Endothelial cell (in vitro differentiated cells): ENCODE measurements around the gene PRRC2C. TPM values are rescaled to one million over a fixed set of nuclear protein-coding genes. Genes with fewer than 3 reads are reported as not detected.

Experiments
- DNase-seq: peaks from one replicate; pipeline ENCODE4 v3.0.0; 2021; ENCODE audit warnings: low spot score
- H3K27ac Mint-ChIP-seq: one replicate; pipeline ENCODE4 v1.8.0; 2021; ENCODE audit warnings: mixed read lengths, inconsistent platforms; ENCODE audit not compliant: unreplicated experiment
- H3K27me3 Mint-ChIP-seq: one replicate; pipeline ENCODE4 v1.8.0; 2021; ENCODE audit warnings: mild to moderate bottlenecking, moderate library complexity, mixed read lengths, inconsistent platforms; ENCODE audit not compliant: unreplicated experiment
- H3K36me3 Mint-ChIP-seq: one replicate; pipeline ENCODE4 v1.8.0; 2021; ENCODE audit warnings: mild to moderate bottlenecking, low read depth, mixed read lengths, inconsistent platforms; ENCODE audit not compliant: unreplicated experiment
- H3K4me1 Mint-ChIP-seq: one replicate; pipeline ENCODE4 v1.8.0; 2021; ENCODE audit warnings: mild to moderate bottlenecking, mixed read lengths, inconsistent platforms; ENCODE audit not compliant: unreplicated experiment
- H3K4me3 Mint-ChIP-seq: one replicate; pipeline ENCODE4 v1.8.0; 2021; ENCODE audit warnings: mild to moderate bottlenecking, mixed read lengths, inconsistent platforms; ENCODE audit not compliant: unreplicated experiment
- H3K9me3 Mint-ChIP-seq: one replicate; pipeline ENCODE4 v1.8.0; 2021; ENCODE audit warnings: mixed read lengths, inconsistent platforms; ENCODE audit not compliant: unreplicated experiment
- total RNA-seq: library from RNA; stranded (reverse); fragmentation: NEBNext Ultra II Directional; extraction: Animal tissue kit (Norgen Biotek cat#: 25700); gene quantifications from one replicate; pipeline ENCODE4 v1.2.1, GENCODE V29; 2021; ENCODE audit not compliant: unreplicated experiment
- TF ChIP-seq, protein P1 (sequence below): fragments of 200-600 bp; sonication (generic); IDR thresholded peaks from one replicate; pipeline ENCODE4 v1.5.0; 2021; ENCODE audit warnings: antibody characterized with exemption; ENCODE audit not compliant: unreplicated experiment

PRRC2C gene
- total RNA-seq, 1 donor from 2014 or later: 248 TPM

GRCh38 chr1:171486048-171486519 lies 754 bp downstream of the PRRC2C start:
- no peaks in the 10 kb centered on the region for H3K9me3 Mint-ChIP-seq
- no peak for DNase-seq
- peak overlapping the region; percentile 97 for H3K4me3 Mint-ChIP-seq
- TF ChIP-seq, protein P1, sequence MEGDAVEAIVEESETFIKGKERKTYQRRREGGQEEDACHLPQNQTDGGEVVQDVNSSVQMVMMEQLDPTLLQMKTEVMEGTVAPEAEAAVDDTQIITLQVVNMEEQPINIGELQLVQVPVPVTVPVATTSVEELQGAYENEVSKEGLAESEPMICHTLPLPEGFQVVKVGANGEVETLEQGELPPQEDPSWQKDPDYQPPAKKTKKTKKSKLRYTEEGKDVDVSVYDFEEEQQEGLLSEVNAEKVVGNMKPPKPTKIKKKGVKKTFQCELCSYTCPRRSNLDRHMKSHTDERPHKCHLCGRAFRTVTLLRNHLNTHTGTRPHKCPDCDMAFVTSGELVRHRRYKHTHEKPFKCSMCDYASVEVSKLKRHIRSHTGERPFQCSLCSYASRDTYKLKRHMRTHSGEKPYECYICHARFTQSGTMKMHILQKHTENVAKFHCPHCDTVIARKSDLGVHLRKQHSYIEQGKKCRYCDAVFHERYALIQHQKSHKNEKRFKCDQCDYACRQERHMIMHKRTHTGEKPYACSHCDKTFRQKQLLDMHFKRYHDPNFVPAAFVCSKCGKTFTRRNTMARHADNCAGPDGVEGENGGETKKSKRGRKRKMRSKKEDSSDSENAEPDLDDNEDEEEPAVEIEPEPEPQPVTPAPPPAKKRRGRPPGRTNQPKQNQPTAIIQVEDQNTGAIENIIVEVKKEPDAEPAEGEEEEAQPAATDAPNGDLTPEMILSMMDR: no peak
- H3K36me3 Mint-ChIP-seq: no peaks in the 10 kb centered on the region
- peaks cover 45% of the 10 kb centered on the region for H3K4me1 Mint-ChIP-seq
- peaks cover 5% of the 10 kb centered on the region for H3K27me3 Mint-ChIP-seq
- peak overlapping the region; percentile 95 for H3K27ac Mint-ChIP-seq

DNA sequence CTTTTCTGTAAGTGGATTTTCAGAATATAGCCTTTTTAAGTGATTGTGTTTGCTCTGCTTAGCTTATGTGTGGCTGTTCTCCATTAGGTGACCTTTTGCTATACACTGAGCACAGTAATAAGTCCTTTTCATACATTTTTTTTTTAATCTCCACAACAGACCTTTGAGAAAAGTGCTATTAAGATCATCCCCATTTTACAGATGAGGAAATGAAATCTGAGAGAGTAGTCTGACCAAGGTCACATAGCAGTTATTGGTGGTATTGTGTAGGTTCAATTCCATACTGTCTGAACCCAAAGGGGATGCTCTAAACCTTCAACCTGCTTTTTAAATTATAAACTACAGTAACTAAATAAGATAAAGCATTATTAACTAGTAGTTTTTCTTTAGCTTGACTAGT lies 1.7 kb downstream of the PRRC2C start:
- Mint-ChIP-seq H3K36me3 (no peaks in the 10 kb centered on the region), H3K27ac (peak overlapping the region; percentile 95), H3K9me3 (no peaks in the 10 kb centered on the region), H3K4me3 (peak overlapping the region; percentile 97), H3K4me1 (peaks cover 45% of the 10 kb centered on the region), H3K27me3 (peaks cover 5% of the 10 kb centered on the region)
- no peak for DNase-seq
- TF ChIP-seq, protein P1: no peak

- H3K4me3 Mint-ChIP-seq: peak overlapping the region; percentile 70
- no peaks in the 10 kb centered on the region for H3K36me3 Mint-ChIP-seq
- peaks cover 5% of the 10 kb centered on the region for H3K27me3 Mint-ChIP-seq
- no peaks in the 10 kb centered on the region for H3K9me3 Mint-ChIP-seq
- H3K27ac Mint-ChIP-seq: peak overlapping the region; percentile 3
- no peak for DNase-seq
- TF ChIP-seq, protein P1: no peak
- peaks cover 43% of the 10 kb centered on the region for H3K4me1 Mint-ChIP-seq
These were observed 3.0 kb downstream of the PRRC2C start for GRCh38 chr1:171488190-171488929.

- TF ChIP-seq, protein P1: no peak
- no peaks in the 10 kb centered on the region for H3K36me3 Mint-ChIP-seq
- H3K4me1 Mint-ChIP-seq: peaks cover 19% of the 10 kb centered on the region
- DNase-seq: no peak
- no peaks in the 10 kb centered on the region for H3K9me3 Mint-ChIP-seq
- no peak overlapping the region for H3K4me3 Mint-ChIP-seq
- H3K27ac Mint-ChIP-seq: no peak overlapping the region
- no peaks in the 10 kb centered on the region for H3K27me3 Mint-ChIP-seq
These were observed 8.7 kb downstream of the PRRC2C start for GRCh38 chr1:171494076-171494475.

DNA sequence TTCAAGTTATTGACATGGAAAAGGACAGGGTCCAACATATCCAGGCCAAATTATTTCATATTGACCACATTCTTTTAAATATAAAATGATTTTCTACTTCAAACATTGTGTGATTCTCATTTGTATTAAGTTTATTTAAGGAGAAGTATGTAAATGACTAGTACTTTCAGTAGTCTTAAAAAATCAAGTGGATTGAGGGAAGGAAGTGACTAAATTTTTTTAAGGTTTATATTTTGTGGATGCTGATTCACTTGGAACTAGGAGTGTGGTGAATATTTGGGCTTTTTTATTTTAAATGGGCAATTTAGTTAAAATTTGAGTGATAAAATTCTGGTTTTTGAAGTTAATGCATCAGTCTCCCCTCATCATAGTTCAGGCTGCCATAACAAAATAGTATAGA lies 10.1 kb downstream of the PRRC2C start:
- TF ChIP-seq, protein P1: no peak
- Mint-ChIP-seq H3K9me3 (no peaks in the 10 kb centered on the region), H3K27me3 (no peaks in the 10 kb centered on the region), H3K36me3 (no peaks in the 10 kb centered on the region), H3K4me1 (peaks cover 16% of the 10 kb centered on the region), H3K4me3 (no peak overlapping the region), H3K27ac (no peak overlapping the region)
- no peak for DNase-seq
